Measurements from ENCODE around the gene ROGDI.

DNA sequence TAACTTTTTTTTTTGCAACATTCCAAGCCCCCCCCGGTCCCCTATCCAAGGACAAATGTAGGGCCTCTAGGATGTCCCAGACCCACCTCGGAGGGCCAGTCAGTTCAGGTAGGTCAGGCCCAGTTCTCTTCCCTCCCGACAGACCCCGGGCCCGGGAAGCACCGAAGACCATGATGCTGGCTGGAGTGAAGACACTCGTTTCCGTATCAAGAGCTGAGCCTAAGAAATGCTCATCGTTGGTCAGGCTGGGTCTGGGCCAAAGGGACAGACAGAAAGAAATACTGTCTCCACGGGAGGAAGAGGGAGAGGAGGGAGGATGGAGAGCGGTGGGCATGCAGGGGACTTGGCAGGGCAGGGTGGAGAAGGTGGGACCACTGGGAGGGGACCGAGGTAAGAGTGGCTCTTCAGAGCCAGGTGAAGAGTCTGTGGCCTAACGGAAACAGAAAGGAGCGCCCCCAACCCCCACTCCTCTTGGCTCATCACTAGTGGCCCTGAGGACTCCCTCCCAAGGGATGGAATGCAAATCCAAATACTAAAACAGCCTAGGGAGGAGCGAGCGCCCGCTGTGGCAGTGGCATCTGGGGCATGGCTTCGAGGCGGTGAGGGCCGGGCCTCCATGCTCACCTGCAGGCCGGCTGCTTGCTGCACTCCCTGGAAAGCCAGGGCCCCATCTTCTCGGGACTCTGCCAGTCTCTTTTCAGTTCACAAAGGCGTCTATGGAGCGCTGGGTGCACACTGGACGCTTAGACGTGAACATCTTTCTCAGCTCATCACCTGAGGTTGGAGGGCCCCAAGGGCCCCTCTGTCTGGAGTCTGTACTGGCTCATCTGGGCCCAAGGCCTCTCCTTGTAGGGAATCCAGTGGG, 1.7 kb upstream of the ROGDI start:
- TF ChIP-seq, protein P1, sequence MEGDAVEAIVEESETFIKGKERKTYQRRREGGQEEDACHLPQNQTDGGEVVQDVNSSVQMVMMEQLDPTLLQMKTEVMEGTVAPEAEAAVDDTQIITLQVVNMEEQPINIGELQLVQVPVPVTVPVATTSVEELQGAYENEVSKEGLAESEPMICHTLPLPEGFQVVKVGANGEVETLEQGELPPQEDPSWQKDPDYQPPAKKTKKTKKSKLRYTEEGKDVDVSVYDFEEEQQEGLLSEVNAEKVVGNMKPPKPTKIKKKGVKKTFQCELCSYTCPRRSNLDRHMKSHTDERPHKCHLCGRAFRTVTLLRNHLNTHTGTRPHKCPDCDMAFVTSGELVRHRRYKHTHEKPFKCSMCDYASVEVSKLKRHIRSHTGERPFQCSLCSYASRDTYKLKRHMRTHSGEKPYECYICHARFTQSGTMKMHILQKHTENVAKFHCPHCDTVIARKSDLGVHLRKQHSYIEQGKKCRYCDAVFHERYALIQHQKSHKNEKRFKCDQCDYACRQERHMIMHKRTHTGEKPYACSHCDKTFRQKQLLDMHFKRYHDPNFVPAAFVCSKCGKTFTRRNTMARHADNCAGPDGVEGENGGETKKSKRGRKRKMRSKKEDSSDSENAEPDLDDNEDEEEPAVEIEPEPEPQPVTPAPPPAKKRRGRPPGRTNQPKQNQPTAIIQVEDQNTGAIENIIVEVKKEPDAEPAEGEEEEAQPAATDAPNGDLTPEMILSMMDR (conservative IDR thresholded peaks at IDR 0.05; ENCODE audit: low read length) = no peak
- TF ChIP-seq EZH2phosphoT487 (IDR thresholded peaks at IDR 0.05; ENCODE audit: borderline replicate concordance, low read depth, low read length) = no peak

Measured in OCI-LY7 (cell line).